Stimulated activated CD4-positive, alpha-beta T cell treated with anti-CD3 and anti-CD28 coated beads, TNF-alpha, amount 100 ng/mL, for 48 hours (primary cell): ENCODE measurements around the gene CAMSAP1.
A peak's percentile ranks its signal among the peaks of the same experiment; 100 is the strongest.
"Not testable (repeated sequence)": the region's sequence is repeated elsewhere in the genome, so short reads cannot be mapped to it uniquely, and the experiment has no call there.

Source experiments
- DNase-seq, 3 donors: peaks; one replicate each; pipeline ENCODE4 v3.0.0-alpha.2; 2020; ENCODE audit warnings: low read depth in 3 of 3

Gene CAMSAP1

GRCh38 chr9:135901031-135901758 is 6.2 kb downstream of the CAMSAP1 start:
- no peak for DNase-seq

GRCh38 chr9:135898634-135899407 is 8.5 kb downstream of the CAMSAP1 start:
- DNase-seq = no peak

- no peak for DNase-seq
Observed at GRCh38 chr9:135896626-135897025, 10.7 kb downstream of the CAMSAP1 start.

GRCh38 chr9:135896205-135896604 is 11.1 kb downstream of the CAMSAP1 start:
- no peak for DNase-seq

GRCh38 chr9:135895202-135895848 is 12.0 kb downstream of the CAMSAP1 start:
- no peak for DNase-seq

GRCh38 chr9:135893104-135893503 is 14.2 kb downstream of the CAMSAP1 start:
- no peak for DNase-seq

GRCh38 chr9:135892327-135892726 is 15.0 kb downstream of the CAMSAP1 start:
- not testable (repeated sequence) for DNase-seq

- DNase-seq = no peak
Observed at GRCh38 chr9:135891027-135891631, 16.2 kb downstream of the CAMSAP1 start.

- no peak for DNase-seq
Observed at GRCh38 chr9:135890190-135891026, 16.9 kb downstream of the CAMSAP1 start.

GRCh38 chr9:135889564-135890189 is 17.7 kb downstream of the CAMSAP1 start:
- DNase-seq = no peak

GRCh38 chr9:135888766-135889394 is 18.5 kb downstream of the CAMSAP1 start:
- no peak for DNase-seq

- no peak for DNase-seq
Observed at GRCh38 chr9:135888126-135888765, 19.1 kb downstream of the CAMSAP1 start.

GRCh38 chr9:135887585-135888050 is 19.7 kb downstream of the CAMSAP1 start:
- peak in 1 of 3 donors; percentile 49 for DNase-seq

GRCh38 chr9:135887021-135887507 is 20.3 kb downstream of the CAMSAP1 start:
- no peak for DNase-seq

- DNase-seq = no peak
Observed at GRCh38 chr9:135886147-135886981, 21.0 kb downstream of the CAMSAP1 start.

GRCh38 chr9:135885100-135885853 is 22.1 kb downstream of the CAMSAP1 start:
- no peak for DNase-seq

GRCh38 chr9:135884328-135885035 is 22.9 kb downstream of the CAMSAP1 start:
- no peak for DNase-seq
